K562 (cell line): Measurements from ENCODE around the gene RNF17. TPM values are rescaled to one million over a fixed set of nuclear protein-coding genes. Genes with fewer than 3 reads are reported as not detected.
A peak's percentile ranks its signal among the peaks of the same experiment; 100 is the strongest.

Source experiments
- ASH1L ChIP-seq: fragments of 450-650 bp; IDR thresholded peaks from 2 replicates; pipeline ENCODE4 v1.6.1; 2018; ENCODE audit warnings: borderline replicate concordance, mild to moderate bottlenecking, low read depth; ENCODE audit not compliant: partially characterized antibody
- MBD2 ChIP-seq: sonication (generic); IDR thresholded peaks from 2 replicates; pipeline ENCODE4 v1.6.1; 2016; ENCODE audit warnings: low read depth, borderline replicate concordance
- TEAD2 ChIP-seq: fragments of 450-650 bp; IDR thresholded peaks from 2 replicates; pipeline ENCODE4 v1.6.1; 2016; ENCODE audit warnings: missing genetic modification characterization, control low read depth, missing compliant biosample characterization
- ZFPM2 ChIP-seq: fragments of 250-450 bp; sonication (Bioruptor Pico); IDR thresholded peaks from 2 replicates; pipeline ENCODE4 v1.5.1; 2022; ENCODE audit warnings: mild to moderate bottlenecking
- polyA plus RNA-seq, 8 experiments: library from polyadenylated mRNA; depleted of rRNA in 4 of 8; stranded (reverse) in 5 of 8; unstranded in 3 of 8; fragments of >200 nt; fragmentation: Nextera tagmentation in 2 of 8; fragmentation: Illumina TruSeq in 1 of 8; extraction: Ambion mirVana in 2 of 8; extraction: Trizol in 1 of 8; gene quantifications; 2 replicates each; pipeline versions ENCODE4 v1.2.1 to v1.2.3, GENCODE V29; 2011 to 2014; ENCODE audit warnings: inconsistent platforms in 1 of 8, missing spikeins in 1 of 8
- total RNA-seq, 7 experiments: library from RNA; depleted of rRNA in 6 of 7; stranded (reverse); fragments of >200 nt in 6 of 7; fragmentation: Illumina TruSeq in 2 of 7; extraction: Trizol in 2 of 7; gene quantifications; 2 replicates each; pipeline versions ENCODE4 v1.2.1 to v1.2.3, GENCODE V29; 2011 to 2021; ENCODE audit warnings: low replicate concordance in 1 of 7
- TF ChIP-seq, protein P1 (sequence below): fragments of 450-650 bp; IDR thresholded peaks from 2 replicates; pipeline ENCODE4 v1.7.1; 2018; ENCODE audit warnings: mild to moderate bottlenecking, low read depth; ENCODE audit not compliant: partially characterized antibody
- TF ChIP-seq, protein P2 (sequence below): fragments of 250-450 bp; sonication (Bioruptor Pico); IDR thresholded peaks from 2 replicates; pipeline ENCODE4 v1.6.1; 2021; ENCODE audit warnings: mild to moderate bottlenecking
- TF ChIP-seq, protein P3 (sequence below), 2 experiments: fragments of 450-650 bp in 1 of 2; sonication (generic) in 1 of 2; formaldehyde crosslinking in 1 of 2; IDR thresholded peaks; 2 replicates each; pipeline versions ENCODE4 v1.7.1 to v1.9.0; 2016 to 2022; ENCODE audit warnings: inconsistent platforms in 1 of 2, mild to moderate bottlenecking in 1 of 2, missing genetic modification reagents in 1 of 2
- TF ChIP-seq, protein P4 (sequence below): sonication (generic); formaldehyde crosslinking; IDR thresholded peaks from 2 replicates; pipeline ENCODE4 v1.8.1; 2023; ENCODE audit warnings: mild to moderate bottlenecking, missing genetic modification reagents, moderate library complexity

Gene RNF17
- total and polyA plus RNA-seq, 9 of the 15 experiments (the other 6 are each of a cell fraction or from before 2014, with no cell fraction given): 0.11 to 0.90 (median 0.58) TPM

DNA sequence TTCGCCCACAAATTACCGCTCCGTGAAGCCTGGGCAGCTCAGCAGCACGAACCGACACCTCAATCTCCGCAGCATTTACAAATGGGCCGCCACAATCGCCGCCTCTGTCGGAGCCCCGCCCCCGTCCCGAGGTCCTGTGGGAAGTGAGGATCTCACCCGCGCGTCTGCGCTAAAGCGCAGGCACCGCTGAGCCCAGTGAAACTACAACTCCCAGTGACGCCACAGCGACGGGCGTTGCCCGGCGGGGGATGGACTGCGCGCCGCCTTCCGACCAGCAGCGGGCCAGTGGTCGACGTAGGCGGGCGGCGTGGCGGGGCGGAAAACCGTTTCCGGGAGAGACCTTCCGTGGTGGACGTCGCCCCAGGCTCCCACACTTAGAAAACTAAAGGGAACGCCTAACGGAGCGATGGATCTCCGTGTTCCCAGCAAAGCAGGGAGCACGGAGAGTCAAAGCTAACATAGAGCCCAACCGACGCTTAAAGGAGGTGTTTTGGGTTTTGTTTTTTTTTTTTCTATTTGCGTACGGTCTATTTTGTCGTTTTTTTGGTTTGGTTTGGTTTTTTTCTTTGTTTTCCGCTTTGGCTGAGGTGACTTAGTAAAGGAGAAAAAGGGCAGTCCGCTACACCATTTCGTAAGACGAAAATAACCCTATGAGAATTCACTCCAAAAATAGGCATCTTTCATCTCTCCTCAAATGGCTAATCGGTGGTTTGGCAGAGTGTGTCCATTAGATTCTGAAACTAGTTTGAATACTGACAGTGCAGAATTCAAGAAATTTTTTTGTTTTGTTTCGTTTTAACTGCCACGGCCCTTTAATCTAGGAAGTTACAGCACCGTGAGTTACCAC, 159.0 kb downstream of the RNF17 start (continued):
- TF ChIP-seq, protein P1, sequence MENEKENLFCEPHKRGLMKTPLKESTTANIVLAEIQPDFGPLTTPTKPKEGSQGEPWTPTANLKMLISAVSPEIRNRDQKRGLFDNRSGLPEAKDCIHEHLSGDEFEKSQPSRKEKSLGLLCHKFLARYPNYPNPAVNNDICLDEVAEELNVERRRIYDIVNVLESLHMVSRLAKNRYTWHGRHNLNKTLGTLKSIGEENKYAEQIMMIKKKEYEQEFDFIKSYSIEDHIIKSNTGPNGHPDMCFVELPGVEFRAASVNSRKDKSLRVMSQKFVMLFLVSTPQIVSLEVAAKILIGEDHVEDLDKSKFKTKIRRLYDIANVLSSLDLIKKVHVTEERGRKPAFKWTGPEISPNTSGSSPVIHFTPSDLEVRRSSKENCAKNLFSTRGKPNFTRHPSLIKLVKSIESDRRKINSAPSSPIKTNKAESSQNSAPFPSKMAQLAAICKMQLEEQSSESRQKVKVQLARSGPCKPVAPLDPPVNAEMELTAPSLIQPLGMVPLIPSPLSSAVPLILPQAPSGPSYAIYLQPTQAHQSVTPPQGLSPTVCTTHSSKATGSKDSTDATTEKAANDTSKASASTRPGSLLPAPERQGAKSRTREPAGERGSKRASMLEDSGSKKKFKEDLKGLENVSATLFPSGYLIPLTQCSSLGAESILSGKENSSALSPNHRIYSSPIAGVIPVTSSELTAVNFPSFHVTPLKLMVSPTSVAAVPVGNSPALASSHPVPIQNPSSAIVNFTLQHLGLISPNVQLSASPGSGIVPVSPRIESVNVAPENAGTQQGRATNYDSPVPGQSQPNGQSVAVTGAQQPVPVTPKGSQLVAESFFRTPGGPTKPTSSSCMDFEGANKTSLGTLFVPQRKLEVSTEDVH: peak; percentile 33
- peak; percentile 76 for TF ChIP-seq MBD2
- TF ChIP-seq, protein P2, sequence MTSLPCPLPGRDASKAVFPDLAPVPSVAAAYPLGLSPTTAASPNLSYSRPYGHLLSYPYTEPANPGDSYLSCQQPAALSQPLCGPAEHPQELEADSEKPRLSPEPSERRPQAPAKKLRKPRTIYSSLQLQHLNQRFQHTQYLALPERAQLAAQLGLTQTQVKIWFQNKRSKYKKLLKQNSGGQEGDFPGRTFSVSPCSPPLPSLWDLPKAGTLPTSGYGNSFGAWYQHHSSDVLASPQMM (CRISPR knock-in tag): no peak
- no peak for TF ChIP-seq TEAD2
- TF ChIP-seq ASH1L: no peak
- TF ChIP-seq, protein P3, sequence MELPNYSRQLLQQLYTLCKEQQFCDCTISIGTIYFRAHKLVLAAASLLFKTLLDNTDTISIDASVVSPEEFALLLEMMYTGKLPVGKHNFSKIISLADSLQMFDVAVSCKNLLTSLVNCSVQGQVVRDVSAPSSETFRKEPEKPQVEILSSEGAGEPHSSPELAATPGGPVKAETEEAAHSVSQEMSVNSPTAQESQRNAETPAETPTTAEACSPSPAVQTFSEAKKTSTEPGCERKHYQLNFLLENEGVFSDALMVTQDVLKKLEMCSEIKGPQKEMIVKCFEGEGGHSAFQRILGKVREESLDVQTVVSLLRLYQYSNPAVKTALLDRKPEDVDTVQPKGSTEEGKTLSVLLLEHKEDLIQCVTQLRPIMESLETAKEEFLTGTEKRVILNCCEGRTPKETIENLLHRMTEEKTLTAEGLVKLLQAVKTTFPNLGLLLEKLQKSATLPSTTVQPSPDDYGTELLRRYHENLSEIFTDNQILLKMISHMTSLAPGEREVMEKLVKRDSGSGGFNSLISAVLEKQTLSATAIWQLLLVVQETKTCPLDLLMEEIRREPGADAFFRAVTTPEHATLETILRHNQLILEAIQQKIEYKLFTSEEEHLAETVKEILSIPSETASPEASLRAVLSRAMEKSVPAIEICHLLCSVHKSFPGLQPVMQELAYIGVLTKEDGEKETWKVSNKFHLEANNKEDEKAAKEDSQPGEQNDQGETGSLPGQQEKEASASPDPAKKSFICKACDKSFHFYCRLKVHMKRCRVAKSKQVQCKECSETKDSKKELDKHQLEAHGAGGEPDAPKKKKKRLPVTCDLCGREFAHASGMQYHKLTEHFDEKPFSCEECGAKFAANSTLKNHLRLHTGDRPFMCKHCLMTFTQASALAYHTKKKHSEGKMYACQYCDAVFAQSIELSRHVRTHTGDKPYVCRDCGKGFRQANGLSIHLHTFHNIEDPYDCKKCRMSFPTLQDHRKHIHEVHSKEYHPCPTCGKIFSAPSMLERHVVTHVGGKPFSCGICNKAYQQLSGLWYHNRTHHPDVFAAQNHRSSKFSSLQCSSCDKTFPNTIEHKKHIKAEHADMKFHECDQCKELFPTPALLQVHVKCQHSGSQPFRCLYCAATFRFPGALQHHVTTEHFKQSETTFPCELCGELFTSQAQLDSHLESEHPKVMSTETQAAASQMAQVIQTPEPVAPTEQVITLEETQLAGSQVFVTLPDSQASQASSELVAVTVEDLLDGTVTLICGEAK (IDR thresholded peaks at IDR 0.05): peak; percentile 77
- TF ChIP-seq, protein P3 (CRISPR knock-in tag; IDR thresholded peaks at IDR 0.05): no peak
- TF ChIP-seq, protein P4, sequence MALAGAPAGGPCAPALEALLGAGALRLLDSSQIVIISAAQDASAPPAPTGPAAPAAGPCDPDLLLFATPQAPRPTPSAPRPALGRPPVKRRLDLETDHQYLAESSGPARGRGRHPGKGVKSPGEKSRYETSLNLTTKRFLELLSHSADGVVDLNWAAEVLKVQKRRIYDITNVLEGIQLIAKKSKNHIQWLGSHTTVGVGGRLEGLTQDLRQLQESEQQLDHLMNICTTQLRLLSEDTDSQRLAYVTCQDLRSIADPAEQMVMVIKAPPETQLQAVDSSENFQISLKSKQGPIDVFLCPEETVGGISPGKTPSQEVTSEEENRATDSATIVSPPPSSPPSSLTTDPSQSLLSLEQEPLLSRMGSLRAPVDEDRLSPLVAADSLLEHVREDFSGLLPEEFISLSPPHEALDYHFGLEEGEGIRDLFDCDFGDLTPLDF (CRISPR knock-in tag): no peak
- TF ChIP-seq ZFPM2 (CRISPR knock-in tag): no peak
